Measurements from ENCODE around the gene PLIN5.

Gene PLIN5

DNA sequence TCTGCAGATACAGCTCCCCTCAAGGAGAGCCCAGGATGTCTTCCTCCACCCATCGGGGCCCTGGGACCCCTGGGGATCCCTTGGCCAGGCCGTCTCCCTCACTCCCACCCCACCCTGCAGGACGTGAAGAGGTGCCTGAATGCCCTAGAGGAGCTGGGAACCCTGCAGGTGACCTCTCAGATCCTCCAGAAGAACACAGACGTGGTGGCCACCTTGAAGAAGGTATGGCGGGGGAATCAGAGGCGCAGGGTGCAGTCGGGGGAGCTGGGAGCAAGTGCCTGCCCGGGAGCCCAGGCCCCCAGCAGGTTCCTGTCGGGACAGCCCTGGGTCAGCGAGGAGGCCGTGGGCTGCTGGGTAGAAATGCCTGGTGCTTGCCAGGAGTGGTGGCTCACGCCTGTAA, 36.3 kb downstream of the PLIN5 start:
- no peak overlapping the region for H3K4me3 ChIP-seq (ENCODE audit: low read depth, low read length)
- no peak for DNase-seq (ENCODE audit: low read depth)
- TF ChIP-seq CTCF (IDR thresholded peaks at IDR 0.05; ENCODE audit: insufficient read depth, low read depth, low read length, missing control alignments): no peak

- no peak for TF ChIP-seq CTCF (IDR thresholded peaks at IDR 0.05; ENCODE audit: insufficient read depth, low read depth, low read length, missing control alignments)
- no peak for DNase-seq (ENCODE audit: low read depth)
- H3K4me3 ChIP-seq (ENCODE audit: low read depth, low read length): no peak overlapping the region
Observed at GRCh38 chr19:4497770-4498389, 37.1 kb downstream of the PLIN5 start.

- no peak overlapping the region for H3K4me3 ChIP-seq (ENCODE audit: low read depth, low read length)
- TF ChIP-seq CTCF (IDR thresholded peaks at IDR 0.05; ENCODE audit: insufficient read depth, low read depth, low read length, missing control alignments): no peak
- no peak for DNase-seq (ENCODE audit: low read depth)
Observed at GRCh38 chr19:4496304-4496703, 38.7 kb downstream of the PLIN5 start.

DNA sequence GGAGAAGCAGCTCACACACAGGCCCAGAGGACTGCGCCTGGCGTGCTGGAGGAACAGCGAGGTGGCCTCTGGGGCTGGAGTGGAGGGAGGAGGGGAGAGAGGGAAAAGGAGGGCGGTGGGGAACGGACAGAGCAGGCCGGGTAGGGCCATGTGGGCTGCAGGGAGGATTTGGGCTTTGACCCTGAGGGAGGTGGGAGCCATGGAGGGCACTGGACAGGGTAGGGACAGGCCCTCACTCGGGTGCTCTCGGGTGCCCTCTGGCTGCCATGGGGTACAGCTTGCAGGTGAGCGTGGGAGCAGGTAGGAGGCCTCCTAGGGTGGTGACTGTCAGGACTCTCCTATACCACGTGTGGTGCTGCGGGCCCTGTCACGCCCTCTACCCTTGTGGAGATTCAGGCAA, 39.6 kb downstream of the PLIN5 start:
- H3K4me3 ChIP-seq (ENCODE audit: low read depth, low read length): no peak overlapping the region
- DNase-seq (ENCODE audit: low read depth): peak; percentile 34

DNA sequence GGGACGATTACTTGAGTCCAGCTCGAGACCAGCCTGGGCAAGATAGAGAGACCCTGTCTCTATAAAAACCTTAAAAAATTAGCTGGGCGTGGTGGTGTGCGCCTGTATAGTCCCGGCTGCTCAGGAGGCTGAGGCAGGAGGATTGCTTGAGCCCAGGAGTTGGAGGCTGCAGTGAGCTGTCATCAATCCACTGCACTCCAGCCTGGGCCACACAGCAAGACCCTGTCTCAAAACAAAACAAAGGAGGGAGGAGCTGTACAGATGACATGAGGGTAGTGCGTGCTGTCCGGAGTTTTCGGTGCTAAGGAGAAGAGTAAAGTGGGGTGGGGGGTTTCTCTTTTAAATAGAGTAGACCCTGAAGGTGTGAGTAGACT, 40.3 kb downstream of the PLIN5 start:
- no peak for TF ChIP-seq CTCF (IDR thresholded peaks at IDR 0.05; ENCODE audit: insufficient read depth, low read depth, low read length, missing control alignments)
- DNase-seq (ENCODE audit: low read depth): no peak
- H3K4me3 ChIP-seq (ENCODE audit: low read depth, low read length): no peak overlapping the region

More for the DNA sequence above, 39.6 kb downstream of the PLIN5 start:
- TF ChIP-seq CTCF (IDR thresholded peaks at IDR 0.05; ENCODE audit: insufficient read depth, low read depth, low read length, missing control alignments): peak; percentile 47

- H3K4me3 ChIP-seq (ENCODE audit: low read depth, low read length): no peak overlapping the region
- TF ChIP-seq CTCF (IDR thresholded peaks at IDR 0.05; ENCODE audit: insufficient read depth, low read depth, low read length, missing control alignments): no peak
- DNase-seq (ENCODE audit: low read depth): no peak
Observed at GRCh38 chr19:4493929-4494690, 40.9 kb downstream of the PLIN5 start.
